DOHH2 (cell line): ENCODE results near the gene ADGRL2.

ENCODE experiments used
- EZH2phosphoT487 ChIP-seq: fragments of 200-600 bp; sonication (generic); IDR thresholded peaks from 2 replicates; pipeline ENCODE4 v1.6.1; 2017; ENCODE audit warnings: borderline replicate concordance, mild to moderate bottlenecking, antibody characterized with exemption, low read length, moderate library complexity, mixed read lengths
- TF ChIP-seq, protein P1 (sequence below): fragments of 200-600 bp; sonication (generic); IDR thresholded peaks from one replicate; pipeline ENCODE4 v1.5.1; 2014; ENCODE audit warnings: antibody characterized with exemption, mild to moderate bottlenecking, low read depth, low read length; ENCODE audit not compliant: poor library complexity, severe bottlenecking

- TF ChIP-seq, protein P1, sequence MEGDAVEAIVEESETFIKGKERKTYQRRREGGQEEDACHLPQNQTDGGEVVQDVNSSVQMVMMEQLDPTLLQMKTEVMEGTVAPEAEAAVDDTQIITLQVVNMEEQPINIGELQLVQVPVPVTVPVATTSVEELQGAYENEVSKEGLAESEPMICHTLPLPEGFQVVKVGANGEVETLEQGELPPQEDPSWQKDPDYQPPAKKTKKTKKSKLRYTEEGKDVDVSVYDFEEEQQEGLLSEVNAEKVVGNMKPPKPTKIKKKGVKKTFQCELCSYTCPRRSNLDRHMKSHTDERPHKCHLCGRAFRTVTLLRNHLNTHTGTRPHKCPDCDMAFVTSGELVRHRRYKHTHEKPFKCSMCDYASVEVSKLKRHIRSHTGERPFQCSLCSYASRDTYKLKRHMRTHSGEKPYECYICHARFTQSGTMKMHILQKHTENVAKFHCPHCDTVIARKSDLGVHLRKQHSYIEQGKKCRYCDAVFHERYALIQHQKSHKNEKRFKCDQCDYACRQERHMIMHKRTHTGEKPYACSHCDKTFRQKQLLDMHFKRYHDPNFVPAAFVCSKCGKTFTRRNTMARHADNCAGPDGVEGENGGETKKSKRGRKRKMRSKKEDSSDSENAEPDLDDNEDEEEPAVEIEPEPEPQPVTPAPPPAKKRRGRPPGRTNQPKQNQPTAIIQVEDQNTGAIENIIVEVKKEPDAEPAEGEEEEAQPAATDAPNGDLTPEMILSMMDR: no peak
- no peak for TF ChIP-seq EZH2phosphoT487
Observed at GRCh38 chr1:81804312-81804711, 3.6 kb downstream of the ADGRL2 start.
